HepG2 (cell line): ENCODE measurements around the gene CHST3. TPM values are rescaled to one million over a fixed set of nuclear protein-coding genes. Genes with fewer than 3 reads are reported as not detected.

Experiments used
- ATAC-seq: fragments of 200-7000 bp; cut with Tn5 transposase; 3 replicates; pipeline ENCODE4 v1.9.1; 2020; ENCODE audit warnings: mild to moderate bottlenecking, moderate library complexity
- BruUV-seq: library from RNA; stranded (reverse); fragments of 400-500 nt; replicated peaks from 2 replicates; lab custom pipeline; 2021; lab: Mats Ljungman, UMichigan
- CTCF ChIA-PET: fragments of 300-600 bp; formaldehyde crosslinking; extraction: SDS; loops from one replicate; lab custom pipeline; 2021; ENCODE audit warnings: low total read pairs, inconsistent platforms, low intra/inter-chr PET ratio; lab: Yijun Ruan, JAX
- POLR2A ChIA-PET: fragments of 350-600 bp; sonication (Branson Sonifier 250); formaldehyde crosslinking; loops from one replicate; lab custom pipeline; 2020; ENCODE audit warnings: antibody characterized with exemption, inconsistent platforms; lab: Yijun Ruan, JAX
- DNase-seq: peaks from one replicate; pipeline ENCODE4 v3.0.0-alpha.2; 2015; ENCODE audit warnings: low spot score
- FAIRE-seq: peaks from 3 replicates; lab custom pipeline; 2011; peaks lifted over from hg19 to GRCh38; lab: Jason Lieb, UNC
- H2AFZ ChIP-seq: one replicate; pipeline ENCODE4 v1.6.1; 2011; ENCODE audit warnings: low read length, inconsistent platforms
- H3K27ac ChIP-seq: fragments of 300-600 bp; 3 replicates; pipeline ENCODE4 v1.8.0; 2011; ENCODE audit warnings: mixed run types, mild to moderate bottlenecking, mixed read lengths, low read length, inconsistent platforms; ENCODE audit not compliant: insufficient read depth; ENCODE audit errors: extremely low read length
- H3K27me3 ChIP-seq, 2 experiments: fragments of 200-600 bp in 1 of 2; 2 replicates in 1 of 2; 3 replicates in 1 of 2; pipeline versions ENCODE4 v1.6.0 to v1.8.0; 2011; ENCODE audit warnings: low read length in 2 of 2, mild to moderate bottlenecking in 2 of 2, moderate library complexity in 2 of 2, inconsistent platforms in 1 of 2; ENCODE audit not compliant: insufficient read depth in 2 of 2, control insufficient read depth in 1 of 2
- H3K36me3 ChIP-seq, 2 experiments: fragments of 200-600 bp in 1 of 2; replicated peaks in 1 of 2; 2 replicates in 1 of 2; 3 replicates in 1 of 2; pipeline versions ENCODE4 v1.5.1 to v1.8.0; 2011; ENCODE audit warnings: low read length in 2 of 2, inconsistent platforms in 1 of 2; ENCODE audit not compliant: insufficient read depth in 2 of 2, control insufficient read depth in 1 of 2
- H3K4me1 ChIP-seq: 2 replicates; pipeline ENCODE4 v1.5.1; 2012; ENCODE audit warnings: low read length, inconsistent platforms; ENCODE audit not compliant: insufficient read depth
- H3K4me2 ChIP-seq: 2 replicates; pipeline ENCODE4 v1.6.0; 2011; ENCODE audit warnings: low read depth, low read length, inconsistent platforms
- H3K4me3 ChIP-seq, 3 experiments: fragments of 200-600 bp in 1 of 3; sonication (generic), shearing (Covaris generic) in 1 of 3; replicated peaks in 1 of 3; 2 replicates each; pipeline ENCODE4 v1.5.1; 2011 to 2016; ENCODE audit warnings: low read length in 3 of 3, inconsistent platforms in 2 of 3, low read depth in 2 of 3, mild to moderate bottlenecking in 2 of 3, control low read depth in 1 of 3, mixed read lengths in 1 of 3; ENCODE audit not compliant: insufficient read depth in 1 of 3
- H3K79me2 ChIP-seq: one replicate; pipeline ENCODE4 v1.6.1; 2011; ENCODE audit warnings: low read length, inconsistent platforms; ENCODE audit not compliant: insufficient read depth
- H3K9ac ChIP-seq: 2 replicates; pipeline ENCODE4 v1.6.0; 2011; ENCODE audit warnings: mild to moderate bottlenecking, low read depth, low read length, inconsistent platforms; ENCODE audit not compliant: insufficient read depth
- H3K9me3 ChIP-seq: 2 replicates; pipeline ENCODE4 v1.5.1; 2012; ENCODE audit warnings: mild to moderate bottlenecking, low read length
- H4K20me1 ChIP-seq: 2 replicates; pipeline ENCODE4 v1.6.0; 2011; ENCODE audit warnings: inconsistent platforms, mild to moderate bottlenecking, low read length, moderate library complexity; ENCODE audit not compliant: insufficient read depth
- AHR ChIP-seq: IDR thresholded peaks from 2 replicates; pipeline ENCODE4 v1.6.1; 2018; ENCODE audit warnings: missing genetic modification reagents, missing compliant biosample characterization
- CENPX ChIP-seq: sonication (generic); formaldehyde crosslinking; IDR thresholded peaks from 2 replicates; pipeline ENCODE4 v1.9.0; 2021; ENCODE audit warnings: mild to moderate bottlenecking, missing genetic modification reagents, moderate library complexity
- CHD2 ChIP-seq: IDR thresholded peaks from 2 replicates; pipeline ENCODE4 v1.6.1; 2011; ENCODE audit warnings: low read depth, low read length, improper control_type of control experiment
- DPF2 ChIP-seq: sonication (generic); formaldehyde crosslinking; IDR thresholded peaks from 2 replicates; pipeline ENCODE4 v1.4.0; 2020; ENCODE audit warnings: mild to moderate bottlenecking, low read depth, missing genetic modification reagents, borderline replicate concordance
- HOXA3 ChIP-seq: sonication (generic); formaldehyde crosslinking; IDR thresholded peaks from 2 replicates; pipeline ENCODE4 v1.5.0; 2020; ENCODE audit warnings: missing genetic modification reagents
- MAFF ChIP-seq: IDR thresholded peaks from 2 replicates; pipeline ENCODE4 v1.6.1; 2011; ENCODE audit warnings: low read depth, low read length, improper control_type of control experiment
- MIER3 ChIP-seq: IDR thresholded peaks from 2 replicates; pipeline ENCODE4 v1.6.1; 2016; ENCODE audit warnings: missing compliant biosample characterization, borderline replicate concordance
- RBFOX2 ChIP-seq: fragments of 200-400 bp; formaldehyde crosslinking; IDR thresholded peaks from 2 replicates; pipeline ENCODE4 v1.6.1; 2017; ENCODE audit warnings: low read depth, mild to moderate bottlenecking, low read length
- RBM39 ChIP-seq: fragments of 200-400 bp; formaldehyde crosslinking; IDR thresholded peaks from one replicate; pipeline ENCODE4 v1.6.1; 2018; ENCODE audit warnings: antibody characterized with exemption, mild to moderate bottlenecking, low read depth, low read length; ENCODE audit not compliant: poor library complexity, severe bottlenecking
- TAF15 ChIP-seq: fragments of 200-400 bp; formaldehyde crosslinking; IDR thresholded peaks from one replicate; pipeline ENCODE4 v1.6.1; 2018; ENCODE audit warnings: mild to moderate bottlenecking, low read depth, low read length; ENCODE audit not compliant: poor library complexity, severe bottlenecking
- ZMYM3 ChIP-seq: sonication (generic); formaldehyde crosslinking; IDR thresholded peaks from 2 replicates; pipeline ENCODE4 v1.5.1; 2020; ENCODE audit warnings: mild to moderate bottlenecking, missing genetic modification reagents
- ZNF232 ChIP-seq: sonication (generic); formaldehyde crosslinking; IDR thresholded peaks from 2 replicates; pipeline ENCODE4 v1.4.0; 2020; ENCODE audit warnings: missing genetic modification reagents, borderline replicate concordance
- ZNF44 ChIP-seq: sonication (generic); formaldehyde crosslinking; IDR thresholded peaks from 2 replicates; pipeline ENCODE4 v1.5.1; 2020; ENCODE audit warnings: mild to moderate bottlenecking, missing genetic modification reagents
- ZNF484 ChIP-seq: sonication (generic); formaldehyde crosslinking; IDR thresholded peaks from 2 replicates; pipeline ENCODE4 v1.5.1; 2020; ENCODE audit warnings: mild to moderate bottlenecking, low read depth, missing genetic modification reagents, borderline replicate concordance
- ZNF776 ChIP-seq: sonication (generic); formaldehyde crosslinking; IDR thresholded peaks from 2 replicates; pipeline ENCODE4 v1.4.0; 2020; ENCODE audit warnings: mild to moderate bottlenecking, missing genetic modification reagents
- ZNF841 ChIP-seq: sonication (generic); formaldehyde crosslinking; IDR thresholded peaks from 2 replicates; pipeline ENCODE4 v1.8.1; 2023; ENCODE audit warnings: missing genetic modification reagents, borderline replicate concordance
- WGBS: methylation state at CpG from one replicate; pipeline ENCODE4 v1.1.6; 2017; ENCODE audit warnings: low lambda C conversion rate; 5-methylcytosine and 5-hydroxymethylcytosine counted together
- in situ Hi-C: cut with HindIII; loops from 2 replicates; pipeline ENCODE4 v1.10.0; 2017; ENCODE audit warnings: low pct_unique_long_range_greater_than_20kb; ENCODE audit not compliant: extremely low pct_ligation_motif_present
- intact Hi-C: fragments of 100-400 bp; cut with micrococcal nuclease; formaldehyde crosslinking; loops from one replicate; pipeline ENCODE4 v1.10.0; 2022; ENCODE audit not compliant: unreplicated experiment
- polyA plus RNA-seq, 8 experiments: library from polyadenylated mRNA; depleted of rRNA in 3 of 8; stranded (reverse) in 7 of 8; unstranded in 1 of 8; fragments of >200 nt; fragmentation: Illumina TruSeq in 4 of 8; extraction: Trizol in 4 of 8; gene quantifications; 2 replicates each; pipeline versions ENCODE4 v1.2.1 to v1.2.3, GENCODE V29; 2011 to 2016; ENCODE audit warnings: low read depth in 4 of 8, missing spikeins in 1 of 8, mixed read lengths in 1 of 8; ENCODE audit not compliant: insufficient read depth in 1 of 8
- total RNA-seq, 5 experiments: library from RNA; depleted of rRNA; stranded (reverse); fragments of >200 nt; fragmentation: Illumina TruSeq; extraction: Trizol; gene quantifications; 2 replicates each; pipeline ENCODE4 v1.2.3, GENCODE V29; 2016; ENCODE audit warnings: low read depth in 1 of 5
- TF ChIP-seq, protein P1 (sequence below): sonication (generic); formaldehyde crosslinking; IDR thresholded peaks from 2 replicates; pipeline ENCODE4 v1.4.0; 2020; ENCODE audit warnings: mild to moderate bottlenecking, missing genetic modification reagents, borderline replicate concordance

The CHST3 gene
- total and polyA plus RNA-seq, 2 of the 13 experiments (the other 11 are each of a cell fraction or from before 2014, with no cell fraction given) = 7.2 to 18.7 TPM

- Histone ChIP-seq H3K4me2 (peak overlapping the region; percentile 66), H3K9me3 (no peaks in the 10 kb centered on the region)
- TF ChIP-seq ZNF841 (CRISPR knock-in tag) (no peak), ZNF232 (no peak), DPF2 (CRISPR knock-in tag) (no peak), HOXA3 (CRISPR knock-in tag) (peak; percentile 21; the same call in 1 of the 2 replicates), ZMYM3 (0 out of 2 replicates have a peak, but pooled peaks have one; percentile 5)
- TF ChIP-seq, all 625 proteins: peak for 2
- CTCF ChIA-PET = no interaction called here
- Histone ChIP-seq H3K9ac (peak overlapping the region; percentile 50; the same call in 1 of the 2 replicates), H3K27ac (peak overlapping the region; percentile 74), H4K20me1 (no peaks in the 10 kb centered on the region), H2AFZ (no peak overlapping the region), H3K4me1 (peaks cover 93% of the 10 kb centered on the region), H3K4me3 (no peak overlapping the region), H3K79me2 (peaks cover 3% of the 10 kb centered on the region), H3K36me3 (no peaks in the 10 kb centered on the region), H3K27me3 (no peaks in the 10 kb centered on the region)
- FAIRE-seq (no peak), ATAC-seq (no peak), DNase-seq (no peak)
- no TSS peak for BruUV-seq
- in situ Hi-C loops = loop anchor here (25.0 kb wide), 1 partner anchor 700 kb away; no protein-coding TSS in a partner anchor
- intact Hi-C loops = no loop called here
- POLR2A ChIA-PET = interaction anchor here (1.2 to 3.5 kb wide), 4 partner anchors 7 to 179 kb away, joined by 3 to 24 read pairs (median 7); partner anchors contain the start of genes ANAPC16, ASCC1 and CHST3
- WGBS = 88% methylated on average over 7 of the region's 8 CpGs
Observed at GRCh38 chr10:72037266-72037665, 73.1 kb downstream of the CHST3 start.

DNA sequence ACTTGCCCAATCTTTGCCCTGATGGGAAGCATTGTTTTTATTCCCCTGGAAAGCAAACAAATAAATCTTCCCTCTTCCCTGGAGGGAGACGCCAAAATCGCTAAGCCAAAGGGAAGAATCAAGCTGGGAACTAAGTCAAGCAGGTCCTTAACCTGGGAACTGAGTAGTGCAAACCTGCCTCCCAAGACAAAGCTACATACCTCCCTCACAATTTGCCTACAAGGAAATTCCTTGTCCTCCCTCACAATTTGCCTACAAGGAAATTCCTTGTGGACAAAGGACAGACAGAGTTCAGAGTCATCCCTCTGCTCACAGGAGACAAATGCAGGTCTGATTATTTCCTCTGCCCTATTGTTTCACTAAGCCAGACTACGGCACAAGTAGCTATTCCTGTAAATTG, 73.6 kb downstream of the CHST3 start:
- Histone ChIP-seq H3K4me3 (peak overlapping the region in 1 of 3 experiments; percentile 21; a peak in 1 of 6 replicates), H4K20me1 (no peaks in the 10 kb centered on the region), H3K4me2 (peak overlapping the region; percentile 66), H3K36me3 (no peaks in the 10 kb centered on the region), H3K79me2 (no peaks in the 10 kb centered on the region), H2AFZ (no peak overlapping the region), H3K27ac (peak overlapping the region; percentile 74), H3K4me1 (peaks cover 93% of the 10 kb centered on the region), H3K27me3 (no peaks in the 10 kb centered on the region), H3K9ac (peak overlapping the region; percentile 50), H3K9me3 (no peaks in the 10 kb centered on the region)
- no peak for ATAC-seq
- FAIRE-seq = peak; percentile 15
- ChIA-PET POLR2A (interaction anchor here (1.0 to 3.5 kb wide), 10 partner anchors 7 to 270 kb away, joined by 3 to 24 read pairs (median 4); partner anchors contain the start of genes ANAPC16, ASCC1 and CHST3), CTCF (no interaction called here)
- BruUV-seq = no TSS peak
- intact Hi-C loops = no loop called here
- in situ Hi-C loops = loop anchor here (25.0 kb wide), 1 partner anchor 701 kb away; no protein-coding TSS in a partner anchor
- TF ChIP-seq MIER3 (CRISPR knock-in tag) (no peak), RBFOX2 (no peak), ZNF484 (CRISPR knock-in tag) (no peak), TAF15 (no peak), ZNF776 (CRISPR knock-in tag) (no peak), CHD2 (no peak), RBM39 (no peak), AHR (CRISPR knock-in tag) (no peak), MAFF (no peak), ZNF44 (no peak), CENPX (no peak)
- TF ChIP-seq, protein P1, sequence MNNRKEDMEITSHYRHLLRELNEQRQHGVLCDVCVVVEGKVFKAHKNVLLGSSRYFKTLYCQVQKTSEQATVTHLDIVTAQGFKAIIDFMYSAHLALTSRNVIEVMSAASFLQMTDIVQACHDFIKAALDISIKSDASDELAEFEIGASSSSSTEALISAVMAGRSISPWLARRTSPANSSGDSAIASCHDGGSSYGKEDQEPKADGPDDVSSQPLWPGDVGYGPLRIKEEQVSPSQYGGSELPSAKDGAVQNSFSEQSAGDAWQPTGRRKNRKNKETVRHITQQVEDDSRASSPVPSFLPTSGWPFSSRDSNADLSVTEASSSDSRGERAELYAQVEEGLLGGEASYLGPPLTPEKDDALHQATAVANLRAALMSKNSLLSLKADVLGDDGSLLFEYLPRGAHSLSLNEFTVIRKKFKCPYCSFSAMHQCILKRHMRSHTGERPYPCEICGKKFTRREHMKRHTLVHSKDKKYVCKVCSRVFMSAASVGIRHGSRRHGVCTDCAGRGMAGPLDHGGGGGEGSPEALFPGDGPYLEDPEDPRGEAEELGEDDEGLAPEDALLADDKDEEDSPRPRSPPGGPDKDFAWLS (CRISPR knock-in tag) = no peak
- DNase-seq = no peak
- WGBS = 25% methylated on average over 3 of the region's 3 CpGs
